GM12878 (cell line): ENCODE measurements around the gene KIRREL3. TPM values are rescaled to one million over a fixed set of nuclear protein-coding genes. Genes with fewer than 3 reads are reported as not detected.

Source experiments
- ATAC-seq: fragments of 200-7000 bp; cut with Tn5 transposase; 3 replicates; pipeline ENCODE4 v1.9.1; 2020; ENCODE audit warnings: mild to moderate bottlenecking, moderate library complexity
- BruUV-seq: library from RNA; stranded (reverse); fragments of 400-500 nt; replicated peaks from 2 replicates; lab custom pipeline; 2021; lab: Mats Ljungman, UMichigan
- CTCF ChIA-PET: fragments of 300-600 bp; sonication (Branson Sonifier 250); formaldehyde crosslinking; extraction: SDS; loops from one replicate; lab custom pipeline; 2021; ENCODE audit warnings: inconsistent platforms; lab: Yijun Ruan, JAX
- POLR2A ChIA-PET: fragments of 350-600 bp; formaldehyde crosslinking; extraction: SDS; loops from one replicate; lab custom pipeline; 2021; ENCODE audit warnings: inconsistent platforms; lab: Charles Lee
- RAD21 ChIA-PET: fragments of 300-600 bp; sonication (Branson Sonifier 250); formaldehyde crosslinking; loops from one replicate; lab custom pipeline; 2023; ENCODE audit warnings: antibody characterized with exemption; ENCODE audit not compliant: unreplicated experiment; lab: Charles Lee
- SMC1A ChIA-PET: fragments of 300-600 bp; sonication (Branson Sonifier 250); formaldehyde crosslinking; loops from one replicate; lab custom pipeline; 2023; ENCODE audit not compliant: unreplicated experiment, uncharacterized antibody; lab: Charles Lee
- DNase-seq: peaks from one replicate; pipeline ENCODE4 v3.0.0-alpha.2; 2011; ENCODE audit warnings: low read depth, low spot score
- FAIRE-seq: peaks from 3 replicates; lab custom pipeline; 2011; peaks lifted over from hg19 to GRCh38; lab: Jason Lieb, UNC
- H2AFZ ChIP-seq: 2 replicates; pipeline ENCODE4 v1.6.0; 2011; ENCODE audit warnings: low read depth, low read length, control low read depth; ENCODE audit not compliant: control insufficient read depth
- H3K27ac ChIP-seq: 2 replicates; pipeline ENCODE4 v1.5.1; 2011; ENCODE audit warnings: control low read depth; ENCODE audit not compliant: control insufficient read depth, insufficient read depth
- H3K27me3 ChIP-seq, 2 experiments: replicated peaks in 1 of 2; 2 replicates each; pipeline versions ENCODE4 v1.6.0 to v1.6.1; 2011; ENCODE audit warnings: low read length in 1 of 2; ENCODE audit not compliant: control insufficient read depth in 2 of 2, insufficient read depth in 2 of 2
- H3K36me3 ChIP-seq, 2 experiments: 2 replicates each; pipeline ENCODE4 v1.5.1; 2011; ENCODE audit warnings: low read length in 1 of 2; ENCODE audit not compliant: control insufficient read depth in 2 of 2, insufficient read depth in 2 of 2
- H3K4me1 ChIP-seq: 2 replicates; pipeline ENCODE4 v1.6.1; 2011; ENCODE audit warnings: mild to moderate bottlenecking, low read length, moderate library complexity, mixed read lengths; ENCODE audit not compliant: control insufficient read depth, insufficient read depth
- H3K4me2 ChIP-seq: 2 replicates; pipeline ENCODE4 v1.6.0; 2011; ENCODE audit warnings: control low read depth; ENCODE audit not compliant: control insufficient read depth, insufficient read depth
- H3K4me3 ChIP-seq: fragments of 200-600 bp; sonication (generic); 2 replicates; pipeline ENCODE4 v1.5.1; 2016
- H3K79me2 ChIP-seq: 2 replicates; pipeline ENCODE4 v1.6.0; 2011; ENCODE audit warnings: low read length; ENCODE audit not compliant: control insufficient read depth, insufficient read depth
- H3K9ac ChIP-seq: 2 replicates; pipeline ENCODE4 v1.8.0; 2011; ENCODE audit warnings: low read length, control low read depth, mixed read lengths; ENCODE audit not compliant: control insufficient read depth, insufficient read depth
- H3K9me3 ChIP-seq: replicated peaks from 3 replicates; pipeline ENCODE4 v1.5.1; 2011; ENCODE audit warnings: mild to moderate bottlenecking, low read length; ENCODE audit not compliant: control insufficient read depth, insufficient read depth
- H4K20me1 ChIP-seq: 2 replicates; pipeline ENCODE4 v1.6.0; 2011; ENCODE audit not compliant: control insufficient read depth, insufficient read depth
- EED ChIP-seq: sonication (generic); IDR thresholded peaks from 2 replicates; pipeline ENCODE4 v1.6.1; 2016; ENCODE audit warnings: antibody characterized with exemption, low read depth
- WGBS: methylation state at CpG from one replicate; pipeline ENCODE4 v1.1.6; 2016; ENCODE audit warnings: low lambda C conversion rate; ENCODE audit not compliant: insufficient replicate concordance, insufficient coverage; ENCODE audit errors: missing lambda C conversion rate; 5-methylcytosine and 5-hydroxymethylcytosine counted together
- in situ Hi-C: fragments of 300-500 bp; cut with MboI; formaldehyde crosslinking; loops from 9 replicates; pipeline ENCODE4 v1.14.3; 2018; ENCODE audit warnings: mixed read lengths
- intact Hi-C: fragments of 100-400 bp; cut with micrococcal nuclease; formaldehyde crosslinking; loops from one replicate; pipeline ENCODE4 v1.14.2; 2022; ENCODE audit not compliant: unreplicated experiment
- polyA plus RNA-seq, 11 experiments: library from polyadenylated mRNA; depleted of rRNA in 4 of 11; unstranded in 6 of 11; stranded (reverse) in 5 of 11; fragments of >200 nt; fragmentation: Nextera tagmentation in 4 of 11; fragmentation: Illumina TruSeq in 1 of 11; extraction: Ambion mirVana in 4 of 11; extraction: Trizol in 1 of 11; gene quantifications; 1 replicate in 1 of 11; 2 replicates in 10 of 11; pipeline versions ENCODE4 v1.2.1 to v1.2.3, GENCODE V29; 2011 to 2016; ENCODE audit warnings: inconsistent platforms in 2 of 11, missing spikeins in 2 of 11, low read depth in 1 of 11
- total RNA-seq, 4 experiments: library from RNA; depleted of rRNA in 3 of 4; stranded (reverse); fragments of >200 nt in 3 of 4; fragmentation: Illumina TruSeq in 1 of 4; extraction: Trizol in 1 of 4; gene quantifications; 2 replicates each; pipeline versions ENCODE4 v1.2.1 to v1.2.3, GENCODE V29; 2013 to 2021
- TF ChIP-seq, protein P1 (sequence below): fragments of 450-650 bp; IDR thresholded peaks from 2 replicates; pipeline ENCODE4 v1.6.1; 2016; ENCODE audit warnings: mild to moderate bottlenecking, moderate library complexity, borderline replicate concordance

Gene KIRREL3
- total and polyA plus RNA-seq, 10 of the 15 experiments (the other 5 are each of a cell fraction or from before 2014, with no cell fraction given), result under 0.01 TPM; not detected in 9

DNA sequence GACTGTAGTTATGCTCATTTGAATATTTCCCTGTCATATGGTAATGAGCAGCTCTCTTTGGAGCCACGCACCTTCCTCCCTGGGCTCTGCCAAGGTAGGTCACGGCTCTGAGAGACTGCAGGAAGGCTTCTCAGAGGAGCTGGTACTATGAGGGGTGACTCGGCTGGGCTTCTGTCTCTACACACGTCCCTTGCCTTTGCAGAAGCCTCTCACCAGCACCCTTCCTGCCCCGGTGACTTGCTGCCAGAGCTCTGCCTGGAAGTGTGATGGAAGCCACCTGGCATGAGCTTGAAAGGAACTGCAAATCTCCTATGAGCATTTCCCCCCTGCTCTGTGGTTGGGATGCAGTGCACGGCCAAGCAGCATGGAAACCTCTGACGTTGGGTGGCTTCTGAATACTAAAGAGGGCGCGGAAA lies 74.2 kb downstream of the KIRREL3 start:
- no TSS peak for BruUV-seq
- no peak for FAIRE-seq

More for the DNA sequence above, 74.2 kb downstream of the KIRREL3 start:
- Histone ChIP-seq H3K9me3 (no peaks in the 10 kb centered on the region; the same call in 2 of the 3 replicates), H3K27me3 (no peaks in the 10 kb centered on the region; a peak in 3 of 4 replicates), H3K79me2 (no peaks in the 10 kb centered on the region), H4K20me1 (no peaks in the 10 kb centered on the region), H3K27ac (no peak overlapping the region), H3K9ac (no peak overlapping the region), H3K4me2 (no peak overlapping the region), H3K4me1 (no peaks in the 10 kb centered on the region), H3K4me3 (no peak overlapping the region), H3K36me3 (no peaks in the 10 kb centered on the region), H2AFZ (no peak overlapping the region)
- TF ChIP-seq EED, result no peak
- TF ChIP-seq, protein P1, sequence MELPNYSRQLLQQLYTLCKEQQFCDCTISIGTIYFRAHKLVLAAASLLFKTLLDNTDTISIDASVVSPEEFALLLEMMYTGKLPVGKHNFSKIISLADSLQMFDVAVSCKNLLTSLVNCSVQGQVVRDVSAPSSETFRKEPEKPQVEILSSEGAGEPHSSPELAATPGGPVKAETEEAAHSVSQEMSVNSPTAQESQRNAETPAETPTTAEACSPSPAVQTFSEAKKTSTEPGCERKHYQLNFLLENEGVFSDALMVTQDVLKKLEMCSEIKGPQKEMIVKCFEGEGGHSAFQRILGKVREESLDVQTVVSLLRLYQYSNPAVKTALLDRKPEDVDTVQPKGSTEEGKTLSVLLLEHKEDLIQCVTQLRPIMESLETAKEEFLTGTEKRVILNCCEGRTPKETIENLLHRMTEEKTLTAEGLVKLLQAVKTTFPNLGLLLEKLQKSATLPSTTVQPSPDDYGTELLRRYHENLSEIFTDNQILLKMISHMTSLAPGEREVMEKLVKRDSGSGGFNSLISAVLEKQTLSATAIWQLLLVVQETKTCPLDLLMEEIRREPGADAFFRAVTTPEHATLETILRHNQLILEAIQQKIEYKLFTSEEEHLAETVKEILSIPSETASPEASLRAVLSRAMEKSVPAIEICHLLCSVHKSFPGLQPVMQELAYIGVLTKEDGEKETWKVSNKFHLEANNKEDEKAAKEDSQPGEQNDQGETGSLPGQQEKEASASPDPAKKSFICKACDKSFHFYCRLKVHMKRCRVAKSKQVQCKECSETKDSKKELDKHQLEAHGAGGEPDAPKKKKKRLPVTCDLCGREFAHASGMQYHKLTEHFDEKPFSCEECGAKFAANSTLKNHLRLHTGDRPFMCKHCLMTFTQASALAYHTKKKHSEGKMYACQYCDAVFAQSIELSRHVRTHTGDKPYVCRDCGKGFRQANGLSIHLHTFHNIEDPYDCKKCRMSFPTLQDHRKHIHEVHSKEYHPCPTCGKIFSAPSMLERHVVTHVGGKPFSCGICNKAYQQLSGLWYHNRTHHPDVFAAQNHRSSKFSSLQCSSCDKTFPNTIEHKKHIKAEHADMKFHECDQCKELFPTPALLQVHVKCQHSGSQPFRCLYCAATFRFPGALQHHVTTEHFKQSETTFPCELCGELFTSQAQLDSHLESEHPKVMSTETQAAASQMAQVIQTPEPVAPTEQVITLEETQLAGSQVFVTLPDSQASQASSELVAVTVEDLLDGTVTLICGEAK, result no peak
- intact Hi-C loops (no loop called here), in situ Hi-C loops (no loop called here)
- 16% methylated on average over 9 of the region's 9 CpGs for whole genome bisulfite sequencing
- CTCF ChIA-PET, result no interaction called here
- DNase-seq (no peak), ATAC-seq (no peak)
- RAD21 ChIA-PET, result no interaction called here
- POLR2A ChIA-PET, result no interaction called here
- SMC1A ChIA-PET, result interaction anchor here (0.6 kb wide), 1 partner anchor 148 kb away, joined by 3 read pairs; no protein-coding TSS in a partner anchor
